Mammary epithelial cell (primary cell): ENCODE results near the gene FLT4.

Experiments used
- EZH2 ChIP-seq: IDR thresholded peaks from 2 replicates; pipeline ENCODE4 v1.6.1; 2012; ENCODE audit warnings: low read length, inconsistent platforms, borderline replicate concordance
- TF ChIP-seq, protein P1 (sequence below), 2 donors: IDR thresholded peaks in 1 of 2; conservative IDR thresholded peaks in 1 of 2; 2 replicates each; pipeline ENCODE4 v1.5.1; 2011 to 2012; ENCODE audit warnings: inconsistent platforms in 2 of 2, low read length in 2 of 2, mild to moderate bottlenecking in 2 of 2, control low read depth in 1 of 2, low read depth in 1 of 2; ENCODE audit not compliant: insufficient read depth in 1 of 2; ENCODE audit errors: extremely low read depth in 1 of 2

DNA sequence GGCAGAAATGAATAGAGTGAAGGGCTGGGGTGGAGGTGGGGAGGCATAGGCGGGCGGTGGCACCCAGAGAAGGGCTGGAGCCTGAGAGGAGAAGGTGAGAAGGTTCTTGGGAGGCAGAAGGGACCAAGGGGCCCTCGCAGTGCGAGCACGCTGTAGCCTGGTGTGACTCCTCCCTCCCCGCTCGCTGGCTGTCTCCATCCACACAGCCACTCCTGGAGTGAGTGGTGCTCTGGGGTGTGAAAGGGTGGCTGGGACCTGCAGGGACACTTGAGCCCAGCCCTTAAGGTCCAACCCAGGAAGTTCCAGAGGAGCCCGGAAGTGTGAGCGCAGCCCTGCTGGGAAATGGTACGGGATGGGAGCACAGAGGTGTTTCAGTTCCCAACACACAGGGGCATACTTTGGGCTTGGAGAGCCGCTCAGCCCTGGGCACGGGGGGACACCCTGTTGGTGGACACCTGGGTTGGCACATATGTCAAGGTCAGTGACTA is 48.8 kb downstream of the FLT4 start:
- TF ChIP-seq, protein P1, sequence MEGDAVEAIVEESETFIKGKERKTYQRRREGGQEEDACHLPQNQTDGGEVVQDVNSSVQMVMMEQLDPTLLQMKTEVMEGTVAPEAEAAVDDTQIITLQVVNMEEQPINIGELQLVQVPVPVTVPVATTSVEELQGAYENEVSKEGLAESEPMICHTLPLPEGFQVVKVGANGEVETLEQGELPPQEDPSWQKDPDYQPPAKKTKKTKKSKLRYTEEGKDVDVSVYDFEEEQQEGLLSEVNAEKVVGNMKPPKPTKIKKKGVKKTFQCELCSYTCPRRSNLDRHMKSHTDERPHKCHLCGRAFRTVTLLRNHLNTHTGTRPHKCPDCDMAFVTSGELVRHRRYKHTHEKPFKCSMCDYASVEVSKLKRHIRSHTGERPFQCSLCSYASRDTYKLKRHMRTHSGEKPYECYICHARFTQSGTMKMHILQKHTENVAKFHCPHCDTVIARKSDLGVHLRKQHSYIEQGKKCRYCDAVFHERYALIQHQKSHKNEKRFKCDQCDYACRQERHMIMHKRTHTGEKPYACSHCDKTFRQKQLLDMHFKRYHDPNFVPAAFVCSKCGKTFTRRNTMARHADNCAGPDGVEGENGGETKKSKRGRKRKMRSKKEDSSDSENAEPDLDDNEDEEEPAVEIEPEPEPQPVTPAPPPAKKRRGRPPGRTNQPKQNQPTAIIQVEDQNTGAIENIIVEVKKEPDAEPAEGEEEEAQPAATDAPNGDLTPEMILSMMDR (conservative IDR thresholded peaks at IDR 0.05 in 1 of 2, IDR thresholded peaks at IDR 0.05 in 1 of 2; ENCODE audit: extremely low read depth in 1 of 2, insufficient read depth in 1 of 2, low read depth in 1 of 2, low read length in 2 of 2) = no peak
- TF ChIP-seq EZH2 = no peak
